B cell (primary cell): ENCODE measurements around the gene TMEM114. TPM values are rescaled to one million over a fixed set of nuclear protein-coding genes. Genes with fewer than 3 reads are reported as not detected.

Experiments
- ATAC-seq: fragments of 200-7000 bp; cut with Tn5 transposase; one replicate; pipeline ENCODE4 v1.10.0; 2021; ENCODE audit warnings: low read depth, mild to moderate bottlenecking, moderate number of reproducible peaks, moderate library complexity
- CTCF ChIA-PET: fragments of 350-600 bp; sonication (Branson Sonifier 250); formaldehyde crosslinking; loops from one replicate; lab custom pipeline; 2021; ENCODE audit warnings: antibody characterized with exemption, inconsistent platforms; lab: Charles Lee
- POLR2A ChIA-PET: fragments of 350-600 bp; sonication (Branson Sonifier 250); formaldehyde crosslinking; loops from one replicate; lab custom pipeline; 2021; ENCODE audit warnings: antibody characterized with exemption; lab: Charles Lee
- DNase-seq: peaks from one replicate; pipeline ENCODE4 v3.0.0; 2013
- H2AFZ ChIP-seq: 2 replicates; pipeline ENCODE4 v1.6.1; 2012; ENCODE audit warnings: mild to moderate bottlenecking, low read depth, low read length; ENCODE audit not compliant: insufficient read depth, poor library complexity, severe bottlenecking
- H3K27ac ChIP-seq, 2 donors: 1 replicate in 1 of 2; 2 replicates in 1 of 2; pipeline ENCODE4 v1.5.1; 2012 to 2013; ENCODE audit warnings: low read length in 2 of 2, mild to moderate bottlenecking in 2 of 2, moderate library complexity in 1 of 2
- H3K27me3 ChIP-seq, 4 experiments: fragments of 200-600 bp in 1 of 4; sonication (generic) in 1 of 4; replicated peaks in 1 of 4; 1 replicate in 2 of 4; 2 replicates in 2 of 4; pipeline versions ENCODE4 v1.6.1 to v1.7.0; 2013 to 2016; ENCODE audit warnings: low read length in 3 of 4, mild to moderate bottlenecking in 2 of 4, mixed read lengths in 1 of 4, moderate library complexity in 1 of 4; ENCODE audit not compliant: insufficient read depth in 4 of 4, control insufficient read depth in 3 of 4; ENCODE audit errors: control extremely low read depth in 1 of 4
- H3K36me3 ChIP-seq, 2 experiments: replicated peaks in 1 of 2; 1 replicate in 1 of 2; 2 replicates in 1 of 2; pipeline versions ENCODE4 v1.6.1 to v1.7.1; 2013; ENCODE audit warnings: low read length in 1 of 2; ENCODE audit not compliant: insufficient read depth in 2 of 2, control insufficient read depth in 1 of 2; ENCODE audit errors: control extremely low read depth in 1 of 2, extremely low read depth in 1 of 2
- H3K4me1 ChIP-seq, 2 donors: fragments of 200-600 bp in 1 of 2; sonication (generic) in 1 of 2; 1 replicate in 1 of 2; 2 replicates in 1 of 2; pipeline versions ENCODE4 v1.5.1 to v1.6.1; 2013 to 2017; ENCODE audit warnings: low read length in 2 of 2; ENCODE audit not compliant: control insufficient read depth in 2 of 2, insufficient read depth in 2 of 2
- H3K4me2 ChIP-seq: replicated peaks from 2 replicates; pipeline ENCODE3; 2012; ENCODE audit warnings: mild to moderate bottlenecking, low read depth, low read length; ENCODE audit not compliant: poor library complexity, severe bottlenecking
- H3K4me3 ChIP-seq, 5 experiments: fragments of 200-600 bp in 1 of 5; sonication (generic) in 1 of 5; 1 replicate in 3 of 5; 2 replicates in 2 of 5; pipeline versions ENCODE4 v1.5.1 to v1.7.0; 2011 to 2016; ENCODE audit warnings: low read length in 4 of 5, mild to moderate bottlenecking in 4 of 5, low read depth in 2 of 5, control low read depth in 1 of 5, moderate library complexity in 1 of 5; ENCODE audit not compliant: insufficient read depth in 1 of 5; ENCODE audit errors: control extremely low read depth in 1 of 5, extremely low read depth in 1 of 5
- H3K79me2 ChIP-seq: fragments of 200-600 bp; sonication (generic); one replicate; pipeline ENCODE4 v1.6.0; 2016; ENCODE audit warnings: low read length; ENCODE audit not compliant: control insufficient read depth, insufficient read depth
- H3K9ac ChIP-seq: fragments of 200-600 bp; sonication (generic); 2 replicates; pipeline ENCODE4 v1.6.1; 2017; ENCODE audit warnings: mild to moderate bottlenecking, low read length, moderate library complexity
- H3K9me3 ChIP-seq, 3 donors: one replicate each; pipeline versions ENCODE4 v1.6.1 to v1.7.1; 2013; ENCODE audit warnings: low read length in 2 of 3; ENCODE audit not compliant: control insufficient read depth in 2 of 3, insufficient read depth in 1 of 3; ENCODE audit errors: control extremely low read depth in 1 of 3
- H4K20me1 ChIP-seq: 2 replicates; pipeline ENCODE4 v1.6.0; 2012; ENCODE audit warnings: mild to moderate bottlenecking, low read length; ENCODE audit not compliant: insufficient read depth, control insufficient read depth, poor library complexity, severe bottlenecking
- H3K27ac Mint-ChIP-seq: one replicate; pipeline ENCODE4 v1.8.0; 2021; ENCODE audit warnings: mixed read lengths
- H3K27me3 Mint-ChIP-seq: one replicate; pipeline ENCODE4 v1.8.0; 2021; ENCODE audit warnings: mixed read lengths
- H3K4me1 Mint-ChIP-seq: one replicate; pipeline ENCODE4 v1.8.0; 2021; ENCODE audit warnings: mixed read lengths
- H3K4me3 Mint-ChIP-seq: one replicate; pipeline ENCODE4 v1.8.0; 2021; ENCODE audit warnings: mixed read lengths
- H3K9me3 Mint-ChIP-seq: one replicate; pipeline ENCODE4 v1.8.0; 2022; ENCODE audit warnings: mixed read lengths; ENCODE audit not compliant: insufficient read depth
- CTCF ChIP-seq: fragments of 200-600 bp; IDR thresholded peaks from one replicate; pipeline ENCODE4 v1.8.0; 2022; ENCODE audit warnings: antibody characterized with exemption, mild to moderate bottlenecking
- EZH2 ChIP-seq: IDR thresholded peaks from 2 replicates; pipeline ENCODE4 v1.6.1; 2012; ENCODE audit warnings: borderline replicate concordance, low read depth, mild to moderate bottlenecking, moderate library complexity, low read length; ENCODE audit not compliant: insufficient read depth, poor library complexity, severe bottlenecking
- WGBS: methylation state at CpG from one replicate; pipeline ENCODE4 v1.1.5; 2013; ENCODE audit warnings: missing lambda C conversion rate; ENCODE audit not compliant: insufficient coverage; 5-methylcytosine and 5-hydroxymethylcytosine counted together
- intact Hi-C: fragments of 100-400 bp; cut with micrococcal nuclease; formaldehyde crosslinking; loops from one replicate; pipeline ENCODE4 v1.10.0; 2022
- polyA plus RNA-seq: library from polyadenylated mRNA; depleted of rRNA; stranded (reverse); fragments of >200 nt; gene quantifications from 2 replicates; pipeline ENCODE4 v1.2.3, GENCODE V29; 2012
- total RNA-seq, 2 donors: library from RNA; stranded (reverse); fragments of 120-200 nt in 1 of 2; gene quantifications; 1 replicate in 1 of 2; 2 replicates in 1 of 2; pipeline versions ENCODE4 v1.2.3 to v1.2.4, GENCODE V29; 2013 to 2022

Gene TMEM114
- total and polyA plus RNA-seq, 2 donors (not counting 1 experiment from before 2014, with no cell fraction given) = not detected

GRCh38 chr16:8567355-8568230, 22.7 kb downstream of the TMEM114 start:
- Mint-ChIP-seq H3K4me1 (peaks cover 7% of the 10 kb centered on the region), H3K4me3 (no peak overlapping the region), H3K27ac (peak overlapping the region; percentile 34), H3K9me3 (no peaks in the 10 kb centered on the region), H3K27me3 (peaks cover 14% of the 10 kb centered on the region)
- DNase-seq = peak; percentile 86
- H3K27ac ChIP-seq = no peak overlapping the region
- no peaks in the 10 kb centered on the region for H3K36me3 ChIP-seq
- POLR2A ChIA-PET = no interaction called here
- intact Hi-C loops = loop anchor here (1.0 to 5.0 kb wide), 6 partner anchors 54 to 1942 kb away; partner anchors contain the start of genes CARHSP1 and METTL22
- H3K27me3 ChIP-seq = peaks cover 0 to under 1% (median 0%) of the 10 kb centered on the region in 4 experiments
- peak; percentile 93 for ATAC-seq
- no peak overlapping the region for H3K4me3 ChIP-seq
- no peaks in the 10 kb centered on the region for H3K9me3 ChIP-seq
- H3K4me2 ChIP-seq = peak overlapping the region; percentile 35
- no peaks in the 10 kb centered on the region for H3K79me2 ChIP-seq
- peak overlapping the region; percentile 57 for H2AFZ ChIP-seq
- no peaks in the 10 kb centered on the region for H4K20me1 ChIP-seq
- CTCF ChIA-PET = interaction anchor here (0.5 to 3.4 kb wide), 16 partner anchors 10 to 1800 kb away, joined by 3 to 16 read pairs (median 4); no protein-coding TSS in a partner anchor
- peak; percentile 100 for TF ChIP-seq CTCF
- TF ChIP-seq EZH2 = no peak
- 27% methylated on average over 15 of the region's 23 CpGs for WGBS
- no peak overlapping the region for H3K9ac ChIP-seq
- H3K4me1 ChIP-seq = peaks cover 0 to 6% of the 10 kb centered on the region in 2 donors

- H3K4me3 Mint-ChIP-seq = no peak overlapping the region
- Histone ChIP-seq H3K27me3 (no peaks in the 10 kb centered on the region), H3K4me3 (no peak overlapping the region), H3K4me2 (no peak overlapping the region), H2AFZ (peak overlapping the region; percentile 14), H3K9ac (no peak overlapping the region), H3K79me2 (no peaks in the 10 kb centered on the region), H4K20me1 (no peaks in the 10 kb centered on the region), H3K9me3 (no peaks in the 10 kb centered on the region), H3K27ac (no peak overlapping the region), H3K36me3 (no peaks in the 10 kb centered on the region), H3K4me1 (peaks cover 0 to 6% of the 10 kb centered on the region in 2 donors)
- 10% methylated on average over 10 of the region's 10 CpGs for WGBS
- no peak overlapping the region for H3K27ac Mint-ChIP-seq
- H3K4me1 Mint-ChIP-seq = peaks cover 7% of the 10 kb centered on the region
- ChIA-PET CTCF (interaction anchor here (0.6 to 2.2 kb wide), 2 partner anchors 94 to 226 kb away, joined by 3 to 12 read pairs; no protein-coding TSS in a partner anchor), POLR2A (no interaction called here)
- H3K9me3 Mint-ChIP-seq = no peaks in the 10 kb centered on the region
- ATAC-seq = no peak
- peaks cover 12% of the 10 kb centered on the region for H3K27me3 Mint-ChIP-seq
- TF ChIP-seq EZH2 (no peak), CTCF (no peak)
- intact Hi-C loops = loop anchor here (5.0 kb wide), 1 partner anchor 302 kb away; the partner anchor contains the start of gene CARHSP1
- no peak for DNase-seq
Observed at GRCh38 chr16:8565498-8565897, 24.8 kb downstream of the TMEM114 start.
